Calu3 (cell line): ENCODE data around the gene AZU1. TPM values are rescaled to one million over a fixed set of nuclear protein-coding genes. Genes with fewer than 3 reads are reported as not detected.

Source experiments
- Bru-seq: library from RNA; stranded (reverse); fragments of 400-500 nt; gene quantifications from one replicate; lab custom pipeline; 2021; lab: Mats Ljungman, UMichigan
- BruChase-seq, 2 experiments: library from RNA; stranded (reverse); fragments of 400-500 nt; gene quantifications; one replicate each; lab custom pipeline; 2021; lab: Mats Ljungman, UMichigan
- BruUV-seq: library from RNA; stranded (reverse); fragments of 400-500 nt; replicated peaks from 2 replicates; lab custom pipeline; 2021; lab: Mats Ljungman, UMichigan
- CTCF ChIA-PET: fragments of 300-600 bp; sonication (Branson Sonifier 250); formaldehyde crosslinking; loops from one replicate; lab custom pipeline; 2022; ENCODE audit warnings: antibody characterized with exemption; lab: Charles Lee
- DNase-seq: peaks from one replicate; pipeline ENCODE4 v3.0.0; 2022
- H3K27ac Mint-ChIP-seq: one replicate; pipeline ENCODE4 v1.8.0; 2022; ENCODE audit warnings: mixed read lengths; ENCODE audit not compliant: unreplicated experiment
- H3K27me3 Mint-ChIP-seq: one replicate; pipeline ENCODE4 v1.8.0; 2022; ENCODE audit warnings: mixed read lengths; ENCODE audit not compliant: unreplicated experiment
- H3K36me3 Mint-ChIP-seq: one replicate; pipeline ENCODE4 v1.8.0; 2022; ENCODE audit warnings: mild to moderate bottlenecking, moderate library complexity, mixed read lengths; ENCODE audit not compliant: insufficient read depth, unreplicated experiment
- H3K4me1 Mint-ChIP-seq: one replicate; pipeline ENCODE4 v1.8.0; 2022; ENCODE audit warnings: mild to moderate bottlenecking, low read depth, mixed read lengths; ENCODE audit not compliant: unreplicated experiment
- H3K4me3 Mint-ChIP-seq: one replicate; pipeline ENCODE4 v1.8.0; 2022; ENCODE audit warnings: mild to moderate bottlenecking, low read depth, moderate library complexity, mixed read lengths; ENCODE audit not compliant: unreplicated experiment
- H3K9me3 Mint-ChIP-seq: one replicate; pipeline ENCODE4 v1.8.0; 2022; ENCODE audit warnings: low read depth, mixed read lengths; ENCODE audit not compliant: unreplicated experiment
- intact Hi-C: fragments of 100-400 bp; cut with micrococcal nuclease; formaldehyde crosslinking; loops from one replicate; pipeline ENCODE4 v1.10.0; 2022; ENCODE audit not compliant: unreplicated experiment
- long read RNA-seq: library from polyadenylated mRNA; stranded (forward); transcript quantifications from one replicate; pipeline ENCODE4 v2.0.0, GENCODE V29; 2022
- total RNA-seq: library from RNA; stranded (reverse); gene quantifications from 2 replicates; pipeline ENCODE4 v1.2.3, GENCODE V29; 2022
- TF ChIP-seq, protein P1 (sequence below): fragments of 200-600 bp; IDR thresholded peaks from one replicate; pipeline ENCODE4 v1.8.0; 2022; ENCODE audit warnings: antibody characterized with exemption; ENCODE audit not compliant: unreplicated experiment

The AZU1 gene, protein sequence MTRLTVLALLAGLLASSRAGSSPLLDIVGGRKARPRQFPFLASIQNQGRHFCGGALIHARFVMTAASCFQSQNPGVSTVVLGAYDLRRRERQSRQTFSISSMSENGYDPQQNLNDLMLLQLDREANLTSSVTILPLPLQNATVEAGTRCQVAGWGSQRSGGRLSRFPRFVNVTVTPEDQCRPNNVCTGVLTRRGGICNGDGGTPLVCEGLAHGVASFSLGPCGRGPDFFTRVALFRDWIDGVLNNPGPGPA
- total RNA-seq (not detected in 2 replicates), Bru-seq, nascent RNA (not detected), BruChase-seq, experiment 1, labeled RNA remaining after a 6-hour chase (not detected), BruChase-seq, experiment 2, labeled RNA remaining after a 2-hour chase (not detected)
- long read RNA-seq: 0 reads

DNA sequence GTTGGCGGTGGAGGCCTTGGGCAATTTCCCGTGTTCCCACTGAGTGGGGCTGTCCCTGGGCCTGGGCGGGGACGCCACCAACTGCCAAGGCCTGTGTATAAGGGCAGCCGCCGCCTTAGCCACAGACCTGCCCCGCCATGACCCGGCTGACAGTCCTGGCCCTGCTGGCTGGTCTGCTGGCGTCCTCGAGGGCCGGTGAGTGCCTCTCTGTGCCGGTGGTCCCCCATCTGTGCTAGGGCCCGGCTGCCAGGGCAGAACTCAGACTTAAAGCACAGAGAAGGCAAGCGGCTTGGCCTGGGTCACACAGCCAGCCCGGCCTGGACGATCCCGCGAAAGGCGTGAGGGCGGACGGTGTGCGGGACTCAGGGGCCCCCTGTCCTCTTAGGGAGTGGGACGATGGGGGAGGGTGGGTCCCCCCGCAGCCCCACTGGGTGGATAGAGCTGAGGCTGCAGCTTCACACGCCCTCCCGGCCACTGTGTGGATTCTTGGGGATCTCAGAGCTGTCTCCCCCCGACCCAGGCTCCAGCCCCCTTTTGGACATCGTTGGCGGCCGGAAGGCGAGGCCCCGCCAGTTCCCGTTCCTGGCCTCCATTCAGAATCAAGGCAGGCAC, at the start of gene AZU1:
TSS of gene AZU1 (plus strand) at position 128 of the 612 bp plus-strand sequence. CDS start at position 138, 10 bp downstream.
- intact Hi-C loops: no loop called here
- no peak within 1 kb of the TSS for H3K4me3 Mint-ChIP-seq
- H3K9me3 Mint-ChIP-seq: no peaks in the 10 kb centered on the region
- BruUV-seq: no TSS peak
- CTCF ChIA-PET: no interaction called here
- TF ChIP-seq, protein P1, sequence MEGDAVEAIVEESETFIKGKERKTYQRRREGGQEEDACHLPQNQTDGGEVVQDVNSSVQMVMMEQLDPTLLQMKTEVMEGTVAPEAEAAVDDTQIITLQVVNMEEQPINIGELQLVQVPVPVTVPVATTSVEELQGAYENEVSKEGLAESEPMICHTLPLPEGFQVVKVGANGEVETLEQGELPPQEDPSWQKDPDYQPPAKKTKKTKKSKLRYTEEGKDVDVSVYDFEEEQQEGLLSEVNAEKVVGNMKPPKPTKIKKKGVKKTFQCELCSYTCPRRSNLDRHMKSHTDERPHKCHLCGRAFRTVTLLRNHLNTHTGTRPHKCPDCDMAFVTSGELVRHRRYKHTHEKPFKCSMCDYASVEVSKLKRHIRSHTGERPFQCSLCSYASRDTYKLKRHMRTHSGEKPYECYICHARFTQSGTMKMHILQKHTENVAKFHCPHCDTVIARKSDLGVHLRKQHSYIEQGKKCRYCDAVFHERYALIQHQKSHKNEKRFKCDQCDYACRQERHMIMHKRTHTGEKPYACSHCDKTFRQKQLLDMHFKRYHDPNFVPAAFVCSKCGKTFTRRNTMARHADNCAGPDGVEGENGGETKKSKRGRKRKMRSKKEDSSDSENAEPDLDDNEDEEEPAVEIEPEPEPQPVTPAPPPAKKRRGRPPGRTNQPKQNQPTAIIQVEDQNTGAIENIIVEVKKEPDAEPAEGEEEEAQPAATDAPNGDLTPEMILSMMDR: no peak
- H3K4me1 Mint-ChIP-seq: peaks cover 9% of the 10 kb centered on the region
- no peak within 1 kb of the TSS for H3K27ac Mint-ChIP-seq
- peak; percentile 29 for DNase-seq
- peaks cover 27% of the 10 kb centered on the region for H3K27me3 Mint-ChIP-seq
- no peaks in the 10 kb centered on the region for H3K36me3 Mint-ChIP-seq

DNA sequence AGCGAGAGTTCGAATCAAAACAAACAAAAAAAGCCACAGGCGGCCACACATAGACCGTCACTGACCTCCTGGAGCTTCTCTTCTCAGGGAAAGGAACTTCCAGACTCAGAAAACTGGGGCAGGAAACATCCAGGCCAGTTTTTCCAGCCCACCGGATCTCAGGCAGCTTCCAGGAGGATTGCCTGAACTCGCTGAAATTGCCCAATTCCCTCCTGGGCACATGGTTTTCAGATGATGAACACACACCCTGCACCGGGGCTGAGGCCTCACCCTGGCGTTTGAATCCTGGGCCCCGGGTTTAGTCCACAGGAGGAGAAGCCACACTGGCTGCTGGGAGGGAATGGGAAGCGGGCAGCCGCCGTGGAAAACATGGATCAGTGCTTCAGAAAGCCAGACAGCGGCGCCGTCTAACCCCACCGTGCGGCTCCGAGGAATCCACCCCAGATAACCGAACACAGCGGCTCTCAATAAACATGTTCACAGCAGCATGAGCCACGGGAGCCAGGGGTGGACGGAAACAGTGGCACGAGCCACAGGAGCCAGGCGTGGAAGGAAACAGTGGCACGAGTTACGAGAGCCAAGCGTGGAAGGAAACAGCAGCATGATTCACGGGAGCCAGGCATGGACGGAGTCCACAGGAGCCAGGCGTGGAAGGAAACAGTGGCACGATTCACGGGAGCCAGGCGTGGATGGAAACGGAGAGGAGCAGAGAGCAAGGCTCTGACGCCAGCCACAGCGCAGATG, 48.6 kb upstream of the AZU1 start:
- Mint-ChIP-seq H3K4me3 (no peak overlapping the region), H3K36me3 (peaks cover 6% of the 10 kb centered on the region), H3K27me3 (no peaks in the 10 kb centered on the region), H3K27ac (no peak overlapping the region), H3K9me3 (no peaks in the 10 kb centered on the region), H3K4me1 (peaks cover 9% of the 10 kb centered on the region)
- CTCF ChIA-PET: no interaction called here
- intact Hi-C loops: no loop called here
- no peak for DNase-seq
- TF ChIP-seq, protein P1: no peak
- no TSS peak for BruUV-seq

DNA sequence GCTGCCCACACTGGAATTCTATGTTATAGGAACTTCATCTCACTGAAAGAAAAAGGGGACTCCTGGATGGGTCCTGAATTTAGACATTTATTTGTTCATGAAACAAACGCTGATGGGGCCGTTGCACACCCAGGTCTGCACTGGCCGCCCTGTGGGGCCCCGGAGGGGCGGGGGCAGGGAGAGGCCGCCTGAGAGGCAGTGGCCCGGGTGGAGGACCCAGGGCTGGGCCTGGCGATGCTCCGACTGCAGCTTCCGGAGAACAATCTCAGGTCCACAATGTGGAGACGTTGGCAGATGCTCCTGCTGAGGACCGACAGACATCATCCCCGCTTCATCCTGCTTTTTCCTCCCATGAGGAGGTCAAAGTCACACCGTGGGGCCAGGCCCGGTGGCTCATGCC, 46.7 kb upstream of the AZU1 start:
- CTCF ChIA-PET: interaction anchor here (0.5 kb wide), 1 partner anchor 158 kb away, joined by 3 read pairs; no protein-coding TSS in a partner anchor
- H3K36me3 Mint-ChIP-seq: peaks cover 6% of the 10 kb centered on the region
- H3K27me3 Mint-ChIP-seq: no peaks in the 10 kb centered on the region
- TF ChIP-seq, protein P1: no peak
- intact Hi-C loops: no loop called here
- DNase-seq: no peak
- no TSS peak for BruUV-seq
- no peak overlapping the region for H3K27ac Mint-ChIP-seq
- peaks cover 9% of the 10 kb centered on the region for H3K4me1 Mint-ChIP-seq
- no peak overlapping the region for H3K4me3 Mint-ChIP-seq
- H3K9me3 Mint-ChIP-seq: no peaks in the 10 kb centered on the region

DNA sequence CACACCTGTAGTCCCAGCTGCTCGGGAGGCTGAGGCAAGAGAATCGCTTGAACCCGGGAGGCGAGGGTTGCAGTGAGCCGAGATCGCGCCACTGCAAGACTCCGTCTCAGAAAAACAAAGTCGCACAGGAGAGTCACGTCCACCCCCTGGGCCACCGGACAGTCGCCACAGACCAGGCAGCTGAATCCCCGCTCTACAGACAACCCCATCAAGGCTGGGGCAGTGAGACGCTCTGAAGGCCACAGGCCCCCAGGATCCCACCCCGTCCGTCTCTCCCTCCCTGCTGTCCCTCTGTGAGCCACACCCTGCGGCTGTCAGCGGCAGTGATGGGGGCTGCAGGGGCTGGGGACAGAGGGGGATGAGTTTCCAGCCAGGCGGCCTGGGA, 45.8 kb upstream of the AZU1 start:
- H3K27ac Mint-ChIP-seq: no peak overlapping the region
- no peaks in the 10 kb centered on the region for H3K27me3 Mint-ChIP-seq
- intact Hi-C loops: no loop called here
- CTCF ChIA-PET: no interaction called here
- H3K9me3 Mint-ChIP-seq: no peaks in the 10 kb centered on the region
- H3K4me3 Mint-ChIP-seq: peak overlapping the region; percentile 54
- peaks cover 6% of the 10 kb centered on the region for H3K36me3 Mint-ChIP-seq
- no peak for DNase-seq
- TF ChIP-seq, protein P1: no peak
- no TSS peak for BruUV-seq
- H3K4me1 Mint-ChIP-seq: peaks cover 9% of the 10 kb centered on the region
